Activated CD8-positive, alpha-beta memory T cell treated with anti-CD3 and anti-CD28 coated beads, Interleukin-2, amount 50 U/mL, for 1 hour (primary cell): ENCODE results near the gene OR2Y1.
"Not testable (repeated sequence)": the region's sequence is repeated elsewhere in the genome, so short reads cannot be mapped to it uniquely, and the experiment has no call there.

ENCODE experiments used
- DNase-seq: peaks from one replicate; pipeline ENCODE4 v3.0.0-alpha.2; 2020; ENCODE audit errors: extremely low read depth

The OR2Y1 gene, protein sequence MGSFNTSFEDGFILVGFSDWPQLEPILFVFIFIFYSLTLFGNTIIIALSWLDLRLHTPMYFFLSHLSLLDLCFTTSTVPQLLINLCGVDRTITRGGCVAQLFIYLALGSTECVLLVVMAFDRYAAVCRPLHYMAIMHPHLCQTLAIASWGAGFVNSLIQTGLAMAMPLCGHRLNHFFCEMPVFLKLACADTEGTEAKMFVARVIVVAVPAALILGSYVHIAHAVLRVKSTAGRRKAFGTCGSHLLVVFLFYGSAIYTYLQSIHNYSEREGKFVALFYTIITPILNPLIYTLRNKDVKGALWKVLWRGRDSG

DNA sequence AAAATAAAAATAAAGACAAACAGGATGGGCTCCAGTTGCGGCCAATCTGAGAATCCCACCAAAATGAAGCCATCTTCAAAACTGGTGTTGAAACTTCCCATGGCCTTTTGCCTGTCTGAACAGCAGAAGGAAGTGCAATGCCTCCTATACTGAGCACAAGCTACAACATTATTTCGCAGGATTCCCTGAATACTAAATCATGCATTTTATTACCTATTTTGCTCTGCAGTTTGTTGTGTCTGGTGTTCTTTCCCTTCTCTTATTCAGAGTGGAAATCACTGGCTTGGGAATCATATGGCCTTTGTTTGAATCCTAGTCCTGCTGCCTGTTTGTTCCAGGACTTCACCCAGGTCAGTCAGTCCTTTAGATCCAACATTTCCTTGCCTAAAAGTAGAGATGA is at the start of gene OR2Y1:
OR2Y1 (minus strand) TSS at position 101 of the 400 bp plus-strand sequence; CDS start at position 101, 0 bp downstream.
- no peak for DNase-seq

DNA sequence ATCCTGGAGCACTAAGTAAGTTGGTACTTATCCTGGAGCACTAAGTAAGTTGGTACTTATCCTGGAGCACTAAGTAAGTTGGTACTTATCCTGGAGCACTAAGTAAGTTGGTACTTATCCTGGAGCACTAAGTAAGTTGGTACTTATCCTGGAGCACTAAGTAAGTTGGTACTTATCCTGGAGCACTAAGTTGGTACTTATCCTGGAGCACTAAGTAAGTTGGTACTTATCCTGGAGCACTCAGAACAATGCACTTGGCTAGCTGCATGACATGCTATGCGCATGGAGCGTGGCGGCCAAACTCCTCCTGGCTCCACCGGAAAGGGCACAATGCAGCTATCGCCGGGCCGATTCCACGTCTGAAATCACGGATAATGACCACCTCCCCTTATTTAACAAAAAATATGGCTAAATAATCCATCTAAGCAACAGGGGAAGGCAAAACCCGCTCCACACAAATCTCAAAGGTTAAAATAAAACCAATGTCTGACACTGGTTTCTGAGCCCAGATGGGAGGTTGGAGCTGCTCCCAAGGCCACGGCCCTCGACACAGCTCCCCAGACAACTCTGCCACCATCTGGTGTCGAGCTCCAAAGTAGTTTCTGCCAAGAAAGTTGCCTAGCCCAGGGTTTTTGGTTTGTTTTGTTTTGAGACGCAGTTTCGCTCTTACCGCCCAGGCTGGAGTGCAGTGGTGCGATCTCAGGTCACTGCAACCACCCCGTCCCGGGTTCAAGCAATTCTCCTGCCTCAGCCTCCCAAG is 49.0 kb upstream of the OR2Y1 start:
- DNase-seq = not testable (repeated sequence)

DNA sequence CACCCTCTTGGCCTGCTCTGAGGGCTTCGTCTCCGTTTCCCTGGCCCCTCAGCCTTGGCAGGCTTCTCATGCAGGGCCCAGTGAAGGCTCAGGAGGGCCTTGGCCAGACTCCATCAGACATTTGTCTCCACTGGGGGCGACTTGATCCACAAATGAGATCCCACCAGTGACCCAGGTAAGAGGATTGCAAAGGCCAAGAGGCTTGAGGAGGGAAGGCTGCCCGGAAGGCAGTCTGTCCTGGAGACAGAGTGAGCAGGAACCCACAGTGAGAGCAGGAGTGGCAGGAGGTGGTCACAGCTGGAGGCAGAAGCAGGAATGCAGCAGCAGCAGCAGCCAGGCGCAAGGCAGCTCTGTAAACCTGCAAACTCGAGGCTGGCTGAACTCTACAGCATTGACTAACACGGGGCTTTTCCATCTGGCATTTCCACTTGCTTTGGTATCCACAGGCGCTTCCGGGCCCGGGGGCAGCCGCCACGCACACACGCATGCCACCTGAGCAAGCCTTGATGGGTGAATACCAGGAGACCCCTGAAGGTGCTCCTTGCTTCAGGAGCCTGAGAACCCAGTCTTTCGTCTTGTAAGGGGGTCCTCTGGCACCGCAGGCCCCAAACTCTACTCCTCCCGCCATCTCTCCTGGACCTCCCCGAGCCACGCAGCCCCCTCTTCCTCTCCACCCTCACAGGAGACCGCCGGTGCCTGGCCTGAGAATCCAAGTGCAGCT is 48.0 kb upstream of the OR2Y1 start:
- no peak for DNase-seq

DNA sequence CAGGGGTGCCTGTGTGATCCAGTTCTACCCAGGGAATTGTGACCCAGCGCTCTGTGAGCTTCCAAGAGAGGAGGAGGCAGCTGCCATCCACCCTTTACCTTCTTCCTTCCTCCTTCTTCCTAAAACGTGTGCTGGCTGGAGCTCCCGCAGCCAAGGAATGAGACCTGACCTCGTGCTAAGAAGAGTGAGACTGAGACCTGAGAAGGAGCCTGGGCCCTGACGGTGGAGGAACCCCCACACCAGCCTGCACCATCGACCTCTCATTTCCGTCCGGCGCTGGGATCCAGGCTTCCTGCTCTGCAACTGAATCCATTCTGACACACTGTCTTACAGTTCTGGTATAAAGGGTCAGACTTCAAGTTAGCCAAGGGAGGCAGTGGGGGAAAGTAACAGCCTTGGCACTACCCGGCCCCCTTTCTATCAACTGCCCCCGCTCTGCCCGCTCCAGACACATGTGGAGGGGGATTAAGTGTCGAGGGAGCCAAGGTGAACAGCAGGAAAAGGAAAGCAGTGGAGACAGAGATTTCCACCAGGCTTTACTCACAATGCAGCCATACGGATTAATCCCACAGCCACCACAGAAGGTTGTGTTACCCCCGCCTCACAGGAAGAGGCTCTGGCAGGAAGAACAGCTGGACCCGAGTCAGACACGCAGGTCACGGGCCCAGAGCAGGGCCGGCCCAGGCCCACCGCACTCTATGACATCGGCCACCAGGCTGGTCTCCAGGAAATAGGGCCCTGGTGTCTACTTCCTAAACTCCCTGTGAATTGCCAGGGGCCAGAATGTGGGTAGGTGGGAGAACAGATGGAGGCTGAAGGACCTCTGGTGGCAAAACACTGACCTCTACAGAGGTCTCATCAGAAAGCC is 46.9 kb upstream of the OR2Y1 start:
- no peak for DNase-seq

DNA sequence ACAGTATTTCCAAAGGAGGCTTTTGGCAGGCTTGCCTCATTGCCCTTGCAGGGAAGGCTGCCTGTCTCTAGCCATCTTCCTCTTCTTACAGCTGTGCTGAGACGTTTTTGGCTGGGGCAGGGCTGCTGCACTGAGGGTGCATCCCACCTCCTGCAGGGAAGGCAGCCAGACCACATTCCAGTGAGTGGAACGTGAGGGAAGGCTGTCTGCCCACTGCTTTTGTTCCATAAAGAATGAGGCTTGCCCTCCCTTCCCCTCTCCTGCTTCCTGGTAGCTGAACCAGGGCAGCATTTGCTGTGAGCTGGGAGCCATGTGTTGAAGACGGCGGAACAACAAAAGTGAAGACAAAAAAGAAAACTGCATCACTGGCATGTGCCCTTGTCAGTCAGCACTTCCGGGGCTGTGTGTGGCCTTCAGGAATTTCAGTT is 46.0 kb upstream of the OR2Y1 start:
- no peak for DNase-seq

DNA sequence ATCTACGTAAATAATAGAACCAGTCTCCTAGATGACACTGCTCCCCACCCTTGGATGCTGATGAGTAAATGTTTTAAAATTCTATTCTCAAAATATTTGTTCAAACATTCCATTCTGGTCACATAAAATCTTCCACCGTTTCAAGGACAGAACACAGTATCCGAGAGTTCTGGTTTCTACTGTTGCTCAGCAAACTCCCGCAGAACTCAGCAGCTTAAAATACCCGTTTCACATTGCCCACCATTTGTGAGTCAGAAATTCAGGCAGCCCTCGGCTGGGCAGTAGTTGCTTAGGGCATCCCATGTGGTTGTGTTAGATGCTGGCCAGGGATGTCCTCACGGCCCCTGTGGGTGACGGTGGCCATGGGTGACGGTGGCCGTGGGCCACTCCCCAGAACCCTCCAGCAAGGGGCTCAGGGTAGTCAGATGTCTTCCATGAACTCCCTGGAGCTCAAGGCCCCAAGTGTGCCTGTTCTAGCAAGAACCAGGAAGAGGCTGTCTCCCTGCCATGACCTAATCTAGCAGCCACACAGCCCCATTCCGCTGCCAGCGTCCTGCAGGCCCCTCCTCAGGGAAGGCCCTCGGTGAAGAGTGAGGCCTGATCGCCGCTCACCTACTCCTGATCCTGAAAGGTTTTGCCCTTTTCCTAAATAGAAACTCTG is 45.4 kb upstream of the OR2Y1 start:
- DNase-seq = no peak

DNA sequence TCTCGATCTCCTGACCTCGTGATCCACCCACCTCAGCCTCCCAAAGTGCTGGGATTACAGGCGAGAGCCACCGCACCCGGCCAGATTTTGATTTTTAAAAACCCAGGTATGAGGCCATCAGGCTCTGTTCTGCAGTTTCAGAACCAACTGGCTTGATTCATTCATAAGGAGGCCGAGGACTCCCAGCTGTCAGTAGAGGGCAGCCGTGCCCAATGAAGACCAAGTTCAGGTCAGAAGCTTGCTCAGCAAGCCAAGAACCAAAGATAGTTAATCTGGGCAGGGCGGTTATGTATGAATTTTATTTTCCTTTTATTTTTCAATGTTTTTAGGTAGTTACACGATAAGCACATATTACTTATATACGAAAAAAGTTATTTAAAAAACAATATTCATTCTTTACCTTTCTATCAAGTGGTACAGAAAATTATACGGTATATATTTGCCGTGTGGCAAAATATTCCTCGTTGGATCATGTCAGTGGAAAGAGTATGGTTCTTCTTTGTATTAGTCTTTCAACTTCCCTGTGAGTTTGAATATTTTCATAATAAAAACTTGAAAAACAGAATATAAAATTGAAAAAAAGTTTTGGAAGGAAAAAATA is 44.7 kb upstream of the OR2Y1 start:
- DNase-seq = peak; percentile 48

DNA sequence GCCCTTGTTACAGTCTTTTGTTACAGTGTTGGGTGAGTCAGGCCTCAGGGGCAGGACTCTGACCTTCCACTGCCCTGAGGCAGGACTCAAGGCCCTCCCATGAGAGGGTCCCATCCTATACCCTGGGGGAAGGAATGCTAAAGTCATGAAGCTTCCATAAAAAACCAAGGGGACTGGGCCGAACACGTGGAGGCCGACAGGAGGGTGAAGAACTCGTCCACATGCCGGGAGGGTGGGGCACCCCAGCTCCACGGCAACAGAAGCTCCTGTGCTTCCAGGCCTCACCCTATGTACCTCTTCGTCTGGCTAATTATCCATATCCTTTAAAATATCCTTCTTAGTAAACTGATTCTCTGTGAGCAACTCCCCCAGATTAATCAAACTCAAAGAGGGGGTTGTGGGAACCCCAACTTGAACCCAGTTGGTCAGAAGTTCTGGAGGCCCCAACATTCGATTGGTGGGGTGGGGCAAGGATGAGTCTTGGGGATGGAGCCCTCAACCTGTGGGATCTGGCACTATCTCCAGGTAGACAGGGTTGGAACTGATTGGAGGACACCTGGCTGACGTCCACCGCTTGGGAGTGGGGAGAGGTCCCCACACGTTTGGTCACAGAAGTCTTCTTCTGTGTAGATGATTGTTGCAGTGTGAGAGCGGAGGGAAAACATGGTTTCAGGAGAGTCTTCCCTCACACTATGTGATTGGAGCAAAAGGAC is 43.6 kb upstream of the OR2Y1 start:
- no peak for DNase-seq

DNA sequence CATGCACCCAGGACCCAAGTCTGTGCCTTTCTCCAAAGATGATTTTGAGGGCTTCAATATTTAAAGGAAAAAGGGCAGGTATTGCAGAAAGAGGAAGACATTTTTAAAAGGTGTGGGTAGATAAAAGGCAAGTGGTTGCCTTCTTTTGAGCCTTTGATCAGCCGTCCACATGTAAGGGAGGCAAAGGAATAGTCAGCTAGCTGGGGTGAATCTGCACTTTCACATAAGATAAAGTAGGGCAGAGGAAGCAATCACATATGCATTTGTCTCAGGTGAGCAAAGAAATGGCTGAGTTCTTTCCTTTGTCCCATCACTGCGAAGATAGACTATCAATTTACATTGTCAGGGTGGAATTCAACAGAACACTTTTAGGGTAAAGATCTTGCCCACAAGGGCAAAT is 42.9 kb upstream of the OR2Y1 start:
- DNase-seq = no peak

DNA sequence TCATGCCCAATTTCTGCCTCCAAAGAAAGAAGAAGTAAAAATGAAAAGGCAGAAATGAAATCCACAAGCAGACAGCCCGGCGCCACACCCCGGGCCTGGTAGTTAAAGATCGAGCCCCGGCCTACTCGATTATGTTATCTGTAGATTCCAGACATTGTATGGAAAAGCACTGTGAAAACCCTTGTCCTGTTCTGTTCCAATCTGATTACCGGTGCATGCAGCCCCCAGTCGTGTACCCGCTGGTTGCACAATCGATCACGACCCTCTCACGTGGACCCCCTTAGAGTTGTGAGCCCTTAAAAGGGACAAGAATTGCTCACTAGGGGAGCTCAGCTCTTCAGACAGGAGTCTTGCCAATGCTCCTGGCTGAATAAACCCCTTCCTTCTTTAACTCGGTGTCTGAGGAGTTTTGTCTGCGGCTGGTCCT is 42.1 kb upstream of the OR2Y1 start:
- not testable (repeated sequence) for DNase-seq

DNA sequence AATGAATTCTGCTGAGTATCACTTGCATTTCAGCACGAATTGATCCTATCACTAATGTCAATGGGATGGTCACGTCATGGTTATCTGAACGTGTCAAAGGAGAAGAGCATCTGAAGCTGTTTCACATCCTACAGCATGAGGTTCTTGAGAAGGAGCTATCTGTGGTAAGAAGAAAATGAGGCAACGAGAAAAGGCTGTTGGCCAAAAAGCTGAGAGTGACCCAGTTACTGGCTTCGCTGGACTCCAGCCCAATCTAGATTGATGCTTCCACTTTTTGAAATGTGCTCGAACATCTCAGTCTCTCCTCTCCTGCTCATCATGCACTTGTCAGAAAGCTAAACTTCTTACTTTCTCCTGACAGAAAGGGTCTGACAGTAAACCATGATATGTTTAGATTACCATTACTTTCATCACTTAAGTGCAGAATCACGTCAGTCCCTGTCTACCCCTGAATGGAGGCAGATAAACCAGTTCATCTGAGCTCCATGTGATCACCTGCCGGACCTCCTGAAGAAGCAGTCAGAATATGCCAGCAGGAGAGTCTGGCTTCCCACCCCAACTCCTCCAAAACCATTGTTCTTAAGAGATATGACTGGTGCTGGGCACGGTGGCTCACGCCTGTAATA is 40.2 kb upstream of the OR2Y1 start:
- DNase-seq = no peak

DNA sequence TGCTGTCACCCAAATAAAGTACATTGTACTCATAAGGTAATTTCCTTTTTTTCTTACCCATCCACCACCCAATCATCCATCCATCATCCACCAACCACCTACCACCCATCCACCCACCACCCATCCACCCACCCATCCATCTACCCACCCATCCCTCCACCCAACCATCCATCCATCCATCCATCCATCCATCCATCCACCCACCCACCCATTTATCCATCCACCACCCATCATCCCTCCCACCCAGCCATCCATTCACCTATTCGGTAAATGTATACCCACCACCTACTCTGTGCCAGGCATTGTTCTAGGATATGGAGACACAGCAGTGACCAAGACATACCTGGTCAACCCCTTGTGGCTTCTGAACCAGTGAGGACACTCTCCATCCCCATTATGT is 37.6 kb upstream of the OR2Y1 start:
- no peak for DNase-seq

DNA sequence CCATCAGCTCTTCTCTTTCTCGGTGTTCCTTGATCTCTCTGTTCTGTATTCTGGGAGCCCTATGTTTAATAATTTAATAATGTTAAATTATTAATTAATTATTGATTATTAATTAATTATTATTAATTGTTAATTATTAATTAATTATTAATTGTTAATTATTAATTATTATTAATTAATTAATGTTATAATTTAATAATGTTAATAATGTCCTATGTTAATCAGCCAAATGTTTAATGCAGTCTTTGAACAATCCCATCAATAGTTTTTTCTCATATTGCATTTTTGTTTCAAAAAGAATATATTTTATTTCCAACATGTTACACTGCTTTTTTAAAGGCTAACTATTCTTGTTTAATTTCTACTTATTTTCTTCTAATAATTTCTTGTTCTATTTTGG is 36.5 kb upstream of the OR2Y1 start:
- no peak for DNase-seq

DNA sequence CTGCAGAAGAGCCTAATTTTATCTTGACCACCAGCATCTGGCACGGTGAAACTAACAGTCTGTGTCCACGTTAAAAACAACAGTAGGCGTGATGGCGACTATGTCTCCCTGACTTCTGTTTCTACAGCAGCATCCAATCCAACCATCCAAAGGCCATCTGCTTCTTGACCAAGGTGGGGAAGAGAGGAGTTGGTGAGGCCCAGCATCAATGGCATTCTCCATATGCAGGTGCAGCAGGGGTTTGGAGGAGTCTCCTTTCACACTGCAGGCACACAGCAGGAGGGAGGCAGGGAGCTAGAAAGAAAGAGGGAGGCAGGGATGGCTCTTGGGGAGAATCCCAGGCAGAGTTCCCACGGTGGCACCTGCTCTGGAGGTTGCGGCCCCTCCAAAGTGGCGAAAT is 35.8 kb upstream of the OR2Y1 start:
- no peak for DNase-seq

DNA sequence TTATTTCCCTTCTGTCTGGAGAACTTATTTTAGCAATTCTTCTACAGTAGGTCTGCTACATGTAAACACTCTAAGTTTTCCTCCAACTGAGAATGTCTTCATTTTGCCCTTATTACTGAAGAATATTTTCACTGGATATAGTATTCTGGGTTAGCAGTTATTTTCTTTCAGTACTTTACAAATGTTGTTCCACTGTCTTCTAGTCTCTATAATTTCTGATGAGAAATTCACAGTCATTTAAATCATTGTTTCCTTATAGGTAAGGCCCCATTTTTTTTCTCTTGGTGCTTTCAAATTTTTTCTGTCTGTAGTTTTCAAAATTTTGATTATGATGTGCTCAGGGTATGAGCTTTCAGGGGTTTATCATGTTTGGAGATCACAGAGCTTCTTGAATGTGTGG is 32.0 kb upstream of the OR2Y1 start:
- no peak for DNase-seq

DNA sequence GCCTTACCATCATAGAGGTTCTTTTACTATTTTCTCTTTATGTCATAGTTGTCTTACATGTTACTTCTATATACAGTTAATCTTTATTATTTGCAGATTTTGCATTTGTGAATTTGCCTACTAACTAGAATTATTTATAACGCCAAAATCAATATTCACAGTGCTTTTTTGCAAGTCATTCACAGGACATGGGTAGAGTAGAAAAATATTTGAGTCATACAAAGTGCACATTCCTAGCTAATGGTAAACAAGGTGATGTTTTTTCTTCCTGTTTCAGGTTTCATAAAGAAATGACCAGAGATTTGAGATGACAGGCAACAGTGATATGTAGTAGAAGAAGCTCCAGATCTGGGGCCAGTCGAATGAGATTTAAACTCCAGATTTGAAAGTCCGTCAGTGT is 30.0 kb upstream of the OR2Y1 start:
- DNase-seq = no peak

DNA sequence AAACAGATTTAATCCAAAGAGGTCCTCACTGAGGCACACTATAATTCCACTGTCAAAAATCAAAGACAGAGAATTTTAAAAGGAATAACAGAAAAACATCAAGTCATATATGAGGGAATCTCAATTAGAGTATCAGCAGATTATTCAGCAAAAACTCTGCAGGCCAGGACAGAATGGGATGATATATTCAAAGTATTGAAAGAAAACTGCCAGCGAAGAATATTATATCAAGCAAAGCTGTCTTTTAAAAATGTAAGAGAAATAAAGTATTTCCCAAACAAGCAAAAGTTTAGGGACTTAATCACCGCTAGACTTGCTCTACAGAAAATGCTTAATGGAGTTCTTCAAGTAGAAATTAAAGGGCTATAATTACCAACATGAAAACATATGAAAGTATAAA is 15.7 kb upstream of the OR2Y1 start:
- DNase-seq = no peak

DNA sequence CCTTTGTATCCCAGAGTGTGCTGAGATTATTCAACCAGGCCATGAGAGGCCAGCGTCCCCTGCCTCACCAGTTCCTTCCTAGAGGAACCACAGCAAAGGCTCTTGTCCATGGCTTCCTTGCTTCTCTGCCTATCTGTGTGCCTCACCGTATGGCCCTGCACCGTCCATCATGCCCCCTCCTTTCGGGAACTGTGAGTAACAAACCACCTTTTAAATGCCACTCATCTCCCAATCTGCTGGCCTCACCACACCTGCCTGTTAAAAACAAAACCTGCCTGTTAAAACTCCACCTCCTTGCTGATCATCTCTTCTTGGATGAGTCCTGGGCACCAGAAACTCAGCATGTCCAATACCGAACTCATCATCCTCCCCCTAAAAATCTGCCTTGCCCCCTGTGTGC is 4.4 kb upstream of the OR2Y1 start:
- DNase-seq = no peak

DNA sequence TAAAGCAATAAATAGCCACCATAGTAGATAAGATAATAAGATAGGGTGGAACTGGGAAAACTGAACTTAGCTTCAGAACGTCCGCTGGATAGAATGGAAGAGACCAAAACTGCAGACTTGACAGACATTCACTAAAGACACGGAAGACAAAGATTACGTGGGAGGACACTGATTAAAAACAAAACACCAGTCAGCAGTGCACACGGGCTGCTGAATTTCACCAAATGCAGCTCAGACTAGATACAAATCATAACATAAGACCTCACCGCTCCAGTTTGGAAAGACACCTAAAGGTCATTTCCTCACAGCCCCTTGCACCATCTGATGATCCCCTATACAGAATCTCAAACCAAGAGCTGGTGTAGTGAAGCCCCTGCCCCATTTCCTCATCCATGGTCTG is 2.9 kb upstream of the OR2Y1 start:
- DNase-seq = no peak

DNA sequence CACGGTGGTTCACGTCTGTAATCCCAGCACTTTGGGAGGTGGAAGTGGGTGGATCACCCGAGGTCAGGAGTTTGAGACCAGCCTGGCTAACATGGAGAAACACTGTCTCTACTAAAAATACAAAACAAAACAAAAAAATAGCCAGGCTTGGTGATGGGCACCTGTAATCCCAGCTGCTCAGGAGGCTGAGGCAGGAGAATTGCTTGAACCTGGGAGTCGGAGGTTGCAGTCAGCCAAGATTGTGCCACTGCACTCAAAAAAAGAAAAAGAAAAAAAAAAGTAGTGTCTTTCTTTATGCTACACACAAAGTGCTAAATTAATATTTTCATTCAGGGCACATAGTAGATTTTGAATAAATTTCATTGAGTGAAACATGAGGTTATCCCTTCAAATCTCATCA is 1.1 kb upstream of the OR2Y1 start:
- not testable (repeated sequence) for DNase-seq
